Measurements from ENCODE around the gene CBX3.

DNA sequence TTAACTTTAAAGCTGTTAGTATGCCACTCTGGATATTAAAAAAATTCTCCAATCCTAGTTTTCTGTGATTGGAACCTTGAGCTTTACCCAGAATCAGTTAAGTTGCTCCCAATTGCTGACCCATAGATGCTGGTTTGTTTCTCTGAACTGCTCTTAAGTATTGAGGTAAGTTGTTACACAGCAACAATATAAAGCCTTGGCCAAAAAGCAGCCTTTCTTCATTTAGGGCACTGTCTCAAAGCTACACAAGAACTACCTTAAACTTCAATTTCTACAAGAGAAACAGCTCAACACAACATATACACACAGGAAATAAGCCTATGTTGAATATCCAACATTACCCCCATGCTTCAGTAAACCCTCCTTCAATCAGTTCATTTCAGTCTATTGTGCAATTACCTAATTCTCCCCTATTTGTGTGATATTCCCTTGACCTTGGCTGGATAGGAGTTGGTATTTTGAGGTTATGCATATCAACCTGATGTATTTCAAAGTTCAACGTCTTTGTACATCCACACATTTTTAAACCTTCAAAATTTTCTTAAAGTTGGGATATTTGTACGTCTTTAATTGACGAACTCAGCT lies 12.5 kb upstream of the CBX3 start:
- no peak for TF ChIP-seq ZNF274 (IDR thresholded peaks at IDR 0.05; ENCODE audit: low read depth, low read length)
- no peak for TF ChIP-seq YY1 (IDR thresholded peaks at IDR 0.05; ENCODE audit: insufficient read depth, insufficient read length)

Measured in NT2/D1 (cell line).